Subcutaneous abdominal adipose tissue (tissue), 5 donors: ENCODE results near the gene NUP210.

Experiments used
- H3K27ac ChIP-seq: one replicate; pipeline ENCODE4 v1.7.0; 2013; ENCODE audit warnings: low read depth, mild to moderate bottlenecking, inconsistent platforms, low read length, moderate library complexity
- H3K27me3 ChIP-seq, 5 donors: one replicate each; pipeline ENCODE4 v1.7.0; 2013; ENCODE audit warnings: low read length in 5 of 5, inconsistent platforms in 1 of 5; ENCODE audit not compliant: control insufficient read depth in 5 of 5, insufficient read depth in 4 of 5
- H3K36me3 ChIP-seq, 5 donors: one replicate each; pipeline ENCODE4 v1.7.0; 2013; ENCODE audit warnings: low read length in 5 of 5; ENCODE audit not compliant: control insufficient read depth in 5 of 5, insufficient read depth in 5 of 5
- H3K4me1 ChIP-seq, 5 donors: one replicate each; pipeline ENCODE4 v1.7.0; 2013; ENCODE audit warnings: low read length in 5 of 5, mild to moderate bottlenecking in 3 of 5, moderate library complexity in 1 of 5; ENCODE audit not compliant: control insufficient read depth in 5 of 5, insufficient read depth in 5 of 5
- H3K4me3 ChIP-seq, 5 donors: one replicate each; pipeline ENCODE4 v1.7.0; 2013; ENCODE audit warnings: low read length in 5 of 5, low read depth in 1 of 5
- H3K9ac ChIP-seq, 5 donors: one replicate each; pipeline ENCODE4 v1.7.0; 2013; ENCODE audit warnings: low read length in 5 of 5, mild to moderate bottlenecking in 4 of 5, moderate library complexity in 3 of 5
- H3K9me3 ChIP-seq, 5 donors: one replicate each; pipeline ENCODE4 v1.7.0; 2013; ENCODE audit warnings: low read length in 5 of 5; ENCODE audit not compliant: control insufficient read depth in 5 of 5
- donor health status: healthy.
- donor health status: healthy.
- donor health status: healthy.
- donor health status: healthy.
- donor health status: healthy.

The NUP210 gene

GRCh38 chr3:13317596-13318320 lies 102.4 kb downstream of the NUP210 start:
- H3K9me3 ChIP-seq = no peaks in the 10 kb centered on the region
- H3K27ac ChIP-seq = no peak overlapping the region
- H3K27me3 ChIP-seq = no peaks in the 10 kb centered on the region
- H3K9ac ChIP-seq = no peak overlapping the region
- H3K4me3 ChIP-seq = no peak overlapping the region
- H3K4me1 ChIP-seq = no peaks in the 10 kb centered on the region
- H3K36me3 ChIP-seq = peaks cover 0 to 2% (median 0%) of the 10 kb centered on the region in 5 donors

GRCh38 chr3:13316603-13317002 lies 103.5 kb downstream of the NUP210 start:
- Histone ChIP-seq H3K36me3 (peaks cover 0 to 2% (median 0%) of the 10 kb centered on the region in 5 donors), H3K4me3 (no peak overlapping the region), H3K27me3 (no peaks in the 10 kb centered on the region), H3K9me3 (no peaks in the 10 kb centered on the region), H3K9ac (no peak overlapping the region), H3K4me1 (no peaks in the 10 kb centered on the region), H3K27ac (no peak overlapping the region)

- Histone ChIP-seq H3K36me3 (peaks cover 0 to 2% (median 0%) of the 10 kb centered on the region in 5 donors), H3K4me3 (no peak overlapping the region), H3K27ac (no peak overlapping the region), H3K9me3 (no peaks in the 10 kb centered on the region), H3K27me3 (no peaks in the 10 kb centered on the region), H3K4me1 (no peaks in the 10 kb centered on the region), H3K9ac (no peak overlapping the region)
Measured at GRCh38 chr3:13314877-13315276, 105.2 kb downstream of the NUP210 start.

GRCh38 chr3:13313813-13314212 lies 106.3 kb downstream of the NUP210 start:
- Histone ChIP-seq H3K9me3 (no peaks in the 10 kb centered on the region), H3K36me3 (peaks cover 0 to 2% (median 0%) of the 10 kb centered on the region in 5 donors), H3K27me3 (no peaks in the 10 kb centered on the region)

GRCh38 chr3:13309004-13309403 lies 111.1 kb downstream of the NUP210 start:
- Histone ChIP-seq H3K27me3 (peaks cover 0 to 6% (median under 1%) of the 10 kb centered on the region in 5 donors), H3K4me3 (no peak overlapping the region), H3K27ac (no peak overlapping the region), H3K9me3 (no peaks in the 10 kb centered on the region), H3K9ac (no peak overlapping the region), H3K36me3 (no peaks in the 10 kb centered on the region), H3K4me1 (no peaks in the 10 kb centered on the region)

More at GRCh38 chr3:13313813-13314212, 106.3 kb downstream of the NUP210 start:
- H3K9ac ChIP-seq = no peak overlapping the region
- no peak overlapping the region for H3K27ac ChIP-seq
- no peaks in the 10 kb centered on the region for H3K4me1 ChIP-seq
- no peak overlapping the region for H3K4me3 ChIP-seq

GRCh38 chr3:13308380-13308801 lies 111.7 kb downstream of the NUP210 start:
- Histone ChIP-seq H3K4me1 (no peaks in the 10 kb centered on the region), H3K4me3 (no peak overlapping the region), H3K27ac (no peak overlapping the region), H3K9me3 (no peaks in the 10 kb centered on the region), H3K9ac (no peak overlapping the region), H3K36me3 (no peaks in the 10 kb centered on the region), H3K27me3 (peaks cover 0 to 8% (median 6%) of the 10 kb centered on the region in 5 donors)

- Histone ChIP-seq H3K4me1 (no peaks in the 10 kb centered on the region), H3K27me3 (peaks cover 0 to 9% (median 6%) of the 10 kb centered on the region in 5 donors), H3K9ac (no peak overlapping the region), H3K36me3 (no peaks in the 10 kb centered on the region), H3K27ac (no peak overlapping the region), H3K9me3 (no peaks in the 10 kb centered on the region), H3K4me3 (no peak overlapping the region)
Measured at GRCh38 chr3:13307041-13307440, 113.1 kb downstream of the NUP210 start.

GRCh38 chr3:13305623-13306022 lies 114.5 kb downstream of the NUP210 start:
- no peaks in the 10 kb centered on the region for H3K36me3 ChIP-seq
- no peak overlapping the region for H3K4me3 ChIP-seq
- H3K27me3 ChIP-seq = peaks cover 0 to 17% (median 6%) of the 10 kb centered on the region in 5 donors
- H3K9ac ChIP-seq = no peak overlapping the region
- H3K9me3 ChIP-seq = no peaks in the 10 kb centered on the region
- no peaks in the 10 kb centered on the region for H3K4me1 ChIP-seq
- H3K27ac ChIP-seq = no peak overlapping the region

- no peak overlapping the region for H3K27ac ChIP-seq
- no peaks in the 10 kb centered on the region for H3K4me1 ChIP-seq
- no peak overlapping the region for H3K4me3 ChIP-seq
- no peak overlapping the region for H3K9ac ChIP-seq
- peaks cover 0 to 19% (median 6%) of the 10 kb centered on the region in 5 donors for H3K27me3 ChIP-seq
- no peaks in the 10 kb centered on the region for H3K9me3 ChIP-seq
- H3K36me3 ChIP-seq = no peaks in the 10 kb centered on the region
Measured at GRCh38 chr3:13303410-13303809, 116.7 kb downstream of the NUP210 start.

- Histone ChIP-seq H3K27ac (no peak overlapping the region), H3K4me1 (peaks cover 0 to 3% (median 0%) of the 10 kb centered on the region in 5 donors), H3K4me3 (no peak overlapping the region), H3K9ac (no peak overlapping the region), H3K9me3 (no peaks in the 10 kb centered on the region), H3K27me3 (peaks cover 6 to 25% (median 13%) of the 10 kb centered on the region in 5 donors), H3K36me3 (no peaks in the 10 kb centered on the region)
Measured at GRCh38 chr3:13301286-13301987, 118.7 kb downstream of the NUP210 start.
